Transverse colon (tissue), 4 donors: ENCODE results near the gene RPP38. TPM values are rescaled to one million over a fixed set of nuclear protein-coding genes. Genes with fewer than 3 reads are reported as not detected.

Experiments
- DNase-seq: peaks from one replicate; pipeline ENCODE4 v3.0.0-alpha.2; 2019
- H3K27ac ChIP-seq, 4 donors: fragments of 200-600 bp; sonication (generic); 2 replicates each; pipeline ENCODE4 v1.5.1; 2016 to 2018; ENCODE audit warnings: inconsistent platforms in 4 of 4
- H3K27me3 ChIP-seq: fragments of 200-600 bp; sonication (generic); 2 replicates; pipeline ENCODE4 v1.5.1; 2017; ENCODE audit warnings: inconsistent platforms
- H3K36me3 ChIP-seq, 4 donors: fragments of 200-600 bp; sonication (generic); 2 replicates each; pipeline ENCODE4 v1.5.1; 2017 to 2019; ENCODE audit warnings: inconsistent platforms in 4 of 4
- H3K4me1 ChIP-seq, 4 donors: fragments of 200-600 bp; sonication (generic); 2 replicates each; pipeline ENCODE4 v1.5.1; 2017 to 2020; ENCODE audit warnings: inconsistent platforms in 4 of 4
- H3K4me3 ChIP-seq, 4 donors: fragments of 200-600 bp; sonication (generic); 1 replicate in 1 of 4; 2 replicates in 3 of 4; pipeline versions ENCODE4 v1.5.1 to v1.6.1; 2017 to 2019; ENCODE audit warnings: inconsistent platforms in 4 of 4
- H3K9me3 ChIP-seq, 2 donors: fragments of 200-600 bp; sonication (generic); 2 replicates each; pipeline ENCODE4 v1.5.1; 2017 to 2019; ENCODE audit warnings: inconsistent platforms in 2 of 2
- EP300 ChIP-seq: sonication (generic); formaldehyde crosslinking; IDR thresholded peaks from one replicate; pipeline ENCODE4 v1.6.1; 2017; ENCODE audit warnings: antibody characterized with exemption, low read depth
- POLR2A ChIP-seq: fragments of 450-650 bp; IDR thresholded peaks from one replicate; pipeline ENCODE4 v1.6.1; 2016; ENCODE audit warnings: antibody characterized with exemption, mild to moderate bottlenecking, moderate library complexity
- POLR2AphosphoS5 ChIP-seq, 3 donors: sonication (generic); formaldehyde crosslinking; IDR thresholded peaks; one replicate each; pipeline ENCODE4 v1.6.1; 2016; ENCODE audit warnings: antibody characterized with exemption in 3 of 3
- WGBS, 2 donors: methylation state at CpG; one replicate each; pipeline ENCODE4 v1.1.5; 2018; ENCODE audit warnings: low coverage in 1 of 2; 5-methylcytosine and 5-hydroxymethylcytosine counted together
- in situ Hi-C, 4 donors: fragments of 200-750 bp; cut with MboI; loops; one replicate each; pipeline versions ENCODE4 v1.15.0 to v1.15.1; 2017; ENCODE audit warnings: low sequenced_read_pairs in 3 of 4, low pct_ligation_motif_present in 1 of 4, low pct_unique_long_range_greater_than_20kb in 1 of 4
- intact Hi-C: fragments of 100-400 bp; cut with DNase I; formaldehyde crosslinking; loops from one replicate; pipeline ENCODE4 v1.15.1; 2023; ENCODE audit warnings: low total_unique reads
- total RNA-seq, 4 donors: library from RNA; depleted of rRNA; stranded (reverse); fragments of >200 nt; gene quantifications; one replicate each; pipeline ENCODE4 v1.1.0, GENCODE V29; 2016
- TF ChIP-seq, protein P1 (sequence below), 5 experiments: fragments of 200-600 bp in 3 of 5; fragments of 450-650 bp in 2 of 5; sonication (generic) in 3 of 5; IDR thresholded peaks; 1 replicate in 2 of 5; 2 replicates in 3 of 5; pipeline ENCODE4 v1.5.1; 2016 to 2017; ENCODE audit warnings: antibody characterized with exemption in 5 of 5, inconsistent platforms in 3 of 5, mild to moderate bottlenecking in 2 of 5, moderate library complexity in 1 of 5

RPP38 gene
- total RNA-seq, 4 donors from 2014 or later = 4.1 to 103 (median 20.9) TPM

DNA sequence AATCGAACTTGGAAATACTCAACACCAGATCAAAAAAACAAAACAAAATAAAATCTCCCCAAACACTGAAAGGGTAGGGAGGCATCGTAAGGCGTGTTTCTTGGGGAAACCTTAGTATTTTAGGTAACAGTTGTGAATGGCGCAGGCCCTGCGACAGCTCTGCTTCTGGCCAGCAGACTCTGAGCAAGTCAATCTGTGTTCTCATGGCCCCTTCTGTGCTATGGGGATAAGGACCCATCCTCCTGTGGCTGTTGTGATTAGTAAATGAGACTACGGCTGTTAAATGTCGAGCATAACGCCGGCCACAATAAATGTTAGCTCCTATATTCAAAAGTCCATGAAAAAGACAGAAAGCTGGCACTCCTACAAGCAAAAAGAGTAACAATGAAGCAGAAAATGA, 27.0 kb downstream of the RPP38 start:
- WGBS, 2 donors = 97% methylated on average over 9 of the region's 9 CpGs
- peaks cover 0 to 22% (median 8%) of the 10 kb centered on the region in 4 donors for H3K36me3 ChIP-seq
- in situ Hi-C loops = loop anchor here in 2 of 4 donors (25.0 kb wide), 2 partner anchors 587 to 612 kb away; no protein-coding TSS in a partner anchor

DNA sequence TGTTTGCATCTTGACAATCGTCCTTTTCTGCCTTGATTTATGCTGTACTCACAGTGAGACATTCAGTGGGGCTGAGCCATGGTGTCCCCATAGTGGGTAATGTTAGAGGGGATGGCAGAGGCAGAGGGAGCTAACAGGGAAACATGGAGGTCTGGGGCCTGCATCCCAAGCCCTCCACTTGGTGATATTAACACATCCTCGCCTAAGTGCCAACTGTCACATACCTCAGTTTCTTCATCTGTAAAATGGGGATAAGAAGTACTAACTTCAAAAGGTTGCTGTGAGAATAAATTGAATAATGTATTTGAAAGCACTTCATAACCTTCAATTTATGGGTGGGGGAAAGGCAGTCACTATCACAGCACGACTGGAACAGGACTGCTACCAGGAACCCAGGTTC, 27.8 kb downstream of the RPP38 start:
- 82% methylated on average over 2 to 3 of the region's 3 CpGs for WGBS, 2 donors
- intact Hi-C loops = no loop called here
- Histone ChIP-seq H3K36me3 (peaks cover 0 to 25% (median 8%) of the 10 kb centered on the region in 4 donors), H3K4me1 (no peaks in the 10 kb centered on the region), H3K27me3 (no peaks in the 10 kb centered on the region), H3K27ac (no peak overlapping the region), H3K4me3 (no peak overlapping the region), H3K9me3 (no peaks in the 10 kb centered on the region)
- TF ChIP-seq, protein P1, sequence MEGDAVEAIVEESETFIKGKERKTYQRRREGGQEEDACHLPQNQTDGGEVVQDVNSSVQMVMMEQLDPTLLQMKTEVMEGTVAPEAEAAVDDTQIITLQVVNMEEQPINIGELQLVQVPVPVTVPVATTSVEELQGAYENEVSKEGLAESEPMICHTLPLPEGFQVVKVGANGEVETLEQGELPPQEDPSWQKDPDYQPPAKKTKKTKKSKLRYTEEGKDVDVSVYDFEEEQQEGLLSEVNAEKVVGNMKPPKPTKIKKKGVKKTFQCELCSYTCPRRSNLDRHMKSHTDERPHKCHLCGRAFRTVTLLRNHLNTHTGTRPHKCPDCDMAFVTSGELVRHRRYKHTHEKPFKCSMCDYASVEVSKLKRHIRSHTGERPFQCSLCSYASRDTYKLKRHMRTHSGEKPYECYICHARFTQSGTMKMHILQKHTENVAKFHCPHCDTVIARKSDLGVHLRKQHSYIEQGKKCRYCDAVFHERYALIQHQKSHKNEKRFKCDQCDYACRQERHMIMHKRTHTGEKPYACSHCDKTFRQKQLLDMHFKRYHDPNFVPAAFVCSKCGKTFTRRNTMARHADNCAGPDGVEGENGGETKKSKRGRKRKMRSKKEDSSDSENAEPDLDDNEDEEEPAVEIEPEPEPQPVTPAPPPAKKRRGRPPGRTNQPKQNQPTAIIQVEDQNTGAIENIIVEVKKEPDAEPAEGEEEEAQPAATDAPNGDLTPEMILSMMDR (IDR thresholded peaks at IDR 0.05) = no peak
- no peak for TF ChIP-seq POLR2A
- no peak for TF ChIP-seq EP300
- no peak for TF ChIP-seq POLR2AphosphoS5 (IDR thresholded peaks at IDR 0.05)
- no peak for DNase-seq
- in situ Hi-C loops = loop anchor here in 2 of 4 donors (25.0 kb wide), 2 partner anchors 588 to 613 kb away; no protein-coding TSS in a partner anchor

More for the DNA sequence above, 27.0 kb downstream of the RPP38 start:
- Histone ChIP-seq H3K9me3 (no peaks in the 10 kb centered on the region), H3K27me3 (no peaks in the 10 kb centered on the region), H3K27ac (no peak overlapping the region), H3K4me3 (no peak overlapping the region), H3K4me1 (no peaks in the 10 kb centered on the region)
- DNase-seq = no peak
- TF ChIP-seq EP300 = no peak
- no peak for TF ChIP-seq POLR2AphosphoS5 (IDR thresholded peaks at IDR 0.05)
- TF ChIP-seq, protein P1 (IDR thresholded peaks at IDR 0.05) = no peak
- no peak for TF ChIP-seq POLR2A
- intact Hi-C loops = no loop called here

DNA sequence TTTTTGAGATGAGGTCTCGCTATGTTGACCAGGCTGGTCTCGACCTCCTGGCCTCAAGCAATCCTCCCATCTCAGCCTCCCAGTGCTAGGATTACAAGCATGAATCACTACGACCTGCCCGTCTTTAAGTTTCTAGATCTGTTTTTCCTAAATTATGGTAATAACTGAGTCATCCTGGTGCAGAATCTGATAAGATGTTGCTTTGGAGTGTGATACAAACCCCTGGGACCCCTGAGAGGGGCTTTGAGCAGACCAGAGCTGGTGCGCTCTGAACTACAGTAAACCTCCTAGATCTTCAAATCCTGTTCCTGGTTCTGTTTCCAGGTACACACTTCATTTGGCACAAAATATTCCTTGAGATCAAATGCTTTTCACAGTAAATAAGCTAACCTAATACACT, 34.2 kb downstream of the RPP38 start:
- in situ Hi-C loops = no loop called here
- intact Hi-C loops = no loop called here
- 96 to 100% methylated on average over 3 to 5 of the region's 5 CpGs for WGBS, 2 donors
- H3K4me1 ChIP-seq = no peaks in the 10 kb centered on the region
- DNase-seq = no peak
- TF ChIP-seq, protein P1 (IDR thresholded peaks at IDR 0.05) = no peak
- TF ChIP-seq EP300 (no peak), POLR2AphosphoS5 (IDR thresholded peaks at IDR 0.05) (no peak), POLR2A (no peak)
- H3K9me3 ChIP-seq = no peaks in the 10 kb centered on the region
- H3K36me3 ChIP-seq = peaks cover 0 to 56% (median 17%) of the 10 kb centered on the region in 4 donors
- no peak overlapping the region for H3K4me3 ChIP-seq
- H3K27ac ChIP-seq = no peak overlapping the region
- H3K27me3 ChIP-seq = no peaks in the 10 kb centered on the region

DNA sequence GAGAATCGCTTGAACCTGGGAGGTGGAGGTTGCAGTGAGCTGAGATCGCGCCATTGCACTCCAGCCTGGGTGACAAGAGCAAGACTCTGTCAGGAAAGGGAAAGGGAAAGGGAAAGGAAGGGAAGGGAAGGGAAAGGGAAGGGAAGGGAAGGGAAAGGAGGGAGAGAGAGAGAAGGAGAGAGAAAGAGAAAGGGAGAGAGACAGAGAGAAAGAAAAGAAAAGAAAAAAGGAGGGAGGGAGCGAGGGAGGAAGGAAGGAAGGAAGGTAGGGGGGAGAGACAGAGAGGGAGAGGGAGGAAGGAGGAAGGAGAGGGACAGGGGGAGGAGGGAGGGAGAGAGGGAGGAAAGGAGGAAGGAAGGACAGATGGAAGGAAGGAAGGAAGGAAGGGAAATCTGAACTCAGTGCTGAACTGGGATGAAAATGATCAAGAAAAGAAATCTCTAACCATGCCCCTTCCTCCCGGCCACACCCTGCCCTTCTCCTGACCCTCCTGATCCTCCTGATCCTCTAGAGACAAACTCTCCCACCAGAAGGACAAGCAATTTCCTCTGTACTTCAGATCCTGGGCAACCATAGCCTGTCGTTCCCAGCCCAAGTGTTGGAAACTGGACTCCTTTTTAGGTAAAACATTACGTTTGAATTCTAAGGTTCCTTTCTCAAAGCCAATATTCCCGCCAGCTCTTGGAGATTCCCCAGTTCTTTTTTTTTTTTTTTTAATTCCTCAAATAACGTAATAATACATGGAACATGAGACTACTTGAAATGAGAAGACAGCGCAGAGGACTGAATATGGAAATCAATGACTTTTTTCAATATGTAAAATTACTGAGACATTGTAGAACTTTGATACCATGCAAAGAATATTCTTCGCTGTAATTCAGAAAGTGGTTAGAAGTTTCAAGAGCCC, 39.2 kb downstream of the RPP38 start:
- H3K27me3 ChIP-seq = no peaks in the 10 kb centered on the region
- in situ Hi-C loops (no loop called here), intact Hi-C loops (no loop called here)
- no peak overlapping the region for H3K4me3 ChIP-seq
- no peak overlapping the region for H3K27ac ChIP-seq
- no peaks in the 10 kb centered on the region for H3K9me3 ChIP-seq
- peaks cover 0 to 34% (median 13%) of the 10 kb centered on the region in 4 donors for H3K36me3 ChIP-seq
- TF ChIP-seq EP300 (no peak), POLR2AphosphoS5 (IDR thresholded peaks at IDR 0.05) (no peak), POLR2A (no peak)
- TF ChIP-seq, protein P1 (IDR thresholded peaks at IDR 0.05) = no peak
- H3K4me1 ChIP-seq = no peaks in the 10 kb centered on the region
- no peak for DNase-seq
- WGBS, 2 donors = 89 to 92% methylated on average over 8 to 11 of the region's 11 CpGs
